ENCODE data around the gene IL32.
"Not testable (repeated sequence)": the region's sequence is repeated elsewhere in the genome, so short reads cannot be mapped to it uniquely, and the experiment has no call there.

The IL32 gene

GRCh38 chr16:3054965-3055733 is 10.3 kb upstream of the IL32 start:
- no peak for DNase-seq (ENCODE audit: low read depth, low spot score)
- no peak overlapping the region for H3K4me3 ChIP-seq (ENCODE audit: low read depth, low read length)
- ChIA-PET POLR2A (no interaction called here), CTCF (no interaction called here)
- no peak for TF ChIP-seq CTCF (IDR thresholded peaks at IDR 0.05; ENCODE audit: insufficient read depth, low read length, missing control alignments)

DNA sequence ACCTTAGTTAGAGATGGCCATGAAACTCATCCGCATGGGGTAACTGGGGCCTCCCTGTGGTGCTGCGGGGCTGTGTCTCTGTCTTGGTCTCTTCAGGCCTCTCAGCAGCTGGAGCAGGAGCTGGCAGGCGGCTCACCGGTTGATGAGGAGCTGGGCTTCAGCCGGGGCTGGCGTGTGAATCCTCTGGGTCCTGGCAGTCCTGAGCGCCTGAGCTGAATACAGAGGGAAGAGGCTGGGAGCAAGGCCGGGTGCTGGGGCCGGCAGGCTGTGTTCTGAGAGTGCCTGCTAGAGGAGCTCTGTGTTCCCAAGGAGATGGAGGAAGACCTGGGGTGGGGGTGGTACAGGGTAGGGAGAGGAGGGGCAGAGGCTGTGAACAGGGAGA is 9.7 kb upstream of the IL32 start:
- CTCF ChIA-PET; POLR2A ChIA-PET; DNase-seq (ENCODE audit: low read depth, low spot score); H3K4me3 ChIP-seq (ENCODE audit: low read depth, low read length): not testable (repeated sequence)

DNA sequence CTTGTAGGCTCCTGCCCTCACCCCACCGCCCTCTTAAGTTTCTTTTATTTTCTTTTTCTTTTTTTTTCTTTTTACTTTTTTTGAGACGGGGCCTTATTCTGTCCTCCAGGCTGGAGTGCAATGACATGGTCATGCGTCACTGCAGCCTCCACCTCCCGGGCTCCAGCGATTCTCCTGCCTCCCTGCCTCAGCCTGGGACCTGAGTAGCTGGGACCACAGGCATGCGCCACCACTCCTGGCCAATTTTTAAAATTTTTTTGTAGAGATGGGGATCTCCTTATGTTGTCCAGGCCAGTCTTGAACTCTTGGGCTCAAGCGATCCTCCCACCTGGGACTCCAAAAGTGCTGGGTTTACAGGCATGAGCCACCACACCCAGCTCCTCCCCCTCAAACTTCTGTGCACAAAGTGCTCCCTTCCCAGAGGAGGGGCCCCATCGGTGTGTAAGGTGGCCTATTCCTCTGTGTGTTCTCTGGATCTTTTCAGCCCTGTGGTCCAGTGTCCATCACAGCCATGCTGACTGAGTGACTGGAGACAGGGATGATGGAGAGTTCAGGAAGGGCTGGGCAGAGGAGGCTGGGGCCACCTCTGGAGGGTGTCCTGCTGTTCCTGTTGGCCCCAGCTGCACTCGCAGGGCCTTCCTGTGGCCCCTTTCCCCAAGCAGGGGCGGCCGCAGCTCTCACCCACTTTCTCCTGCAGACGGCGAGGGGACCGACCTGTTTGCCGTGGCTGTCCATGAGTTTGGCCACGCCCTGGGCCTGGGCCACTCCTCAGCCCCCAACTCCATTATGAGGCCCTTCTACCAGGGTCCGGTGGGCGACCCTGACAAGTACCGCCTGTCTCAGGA is 8.9 kb upstream of the IL32 start:
- H3K4me3 ChIP-seq (ENCODE audit: low read depth, low read length) = no peak overlapping the region
- ChIA-PET CTCF (interaction anchor here (0.6 to 5.0 kb wide), 4 partner anchors 14 to 251 kb away, joined by 3 to 88 read pairs (median 12); no protein-coding TSS in a partner anchor), POLR2A (no interaction called here)
- DNase-seq (ENCODE audit: low read depth, low spot score) = no peak
- TF ChIP-seq CTCF (IDR thresholded peaks at IDR 0.05; ENCODE audit: insufficient read depth, low read length, missing control alignments) = no peak

DNA sequence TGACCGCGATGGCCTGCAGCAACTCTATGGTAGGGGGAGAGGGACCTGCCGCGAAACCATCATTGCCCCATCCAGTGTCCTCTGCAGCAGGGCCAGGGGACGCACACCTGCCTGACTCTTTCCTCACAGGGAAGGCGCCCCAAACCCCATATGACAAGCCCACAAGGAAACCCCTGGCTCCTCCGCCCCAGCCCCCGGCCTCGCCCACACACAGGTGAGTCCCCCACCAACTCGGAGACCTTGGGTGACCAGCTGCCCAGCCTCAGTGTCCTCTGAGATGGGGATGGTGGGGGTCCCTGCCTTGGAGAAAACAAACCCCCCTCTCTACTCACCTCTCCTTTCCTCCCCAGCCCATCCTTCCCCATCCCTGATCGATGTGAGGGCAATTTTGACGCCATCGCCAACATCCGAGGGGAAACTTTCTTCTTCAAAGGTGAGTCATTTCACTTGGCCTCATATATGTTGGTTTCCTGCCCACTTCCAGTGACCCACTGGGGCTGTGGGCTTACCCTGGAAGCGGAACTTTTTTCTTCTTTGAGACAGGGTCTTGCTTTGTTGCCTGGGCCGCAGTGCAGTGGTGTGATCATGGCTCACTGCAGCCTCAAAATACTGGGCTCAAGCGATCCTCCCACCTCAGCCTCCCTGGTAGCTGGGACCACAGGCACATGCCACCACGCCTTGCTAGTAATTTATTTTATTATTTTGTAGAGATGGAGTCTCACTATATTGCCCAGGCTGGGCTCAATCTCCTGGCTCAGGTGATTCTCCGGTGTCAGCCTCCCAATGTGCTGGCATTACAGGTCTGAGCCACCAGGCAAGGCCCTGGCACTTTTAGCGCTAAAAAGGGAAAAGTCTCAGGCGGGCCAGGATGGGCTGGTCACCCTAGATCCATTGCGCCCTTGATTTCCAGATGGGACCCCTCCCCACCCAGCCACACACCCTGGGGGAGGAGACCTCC is 8.0 kb upstream of the IL32 start:
- CTCF ChIA-PET = interaction anchor here (1.0 to 5.0 kb wide), 13 partner anchors 9 to 111 kb away, joined by 3 to 88 read pairs (median 9); no protein-coding TSS in a partner anchor
- TF ChIP-seq CTCF (IDR thresholded peaks at IDR 0.05; ENCODE audit: insufficient read depth, low read length, missing control alignments) = no peak
- POLR2A ChIA-PET = no interaction called here
- no peak for DNase-seq (ENCODE audit: low read depth, low spot score)
- peak overlapping the region; percentile 81 for H3K4me3 ChIP-seq (ENCODE audit: low read depth, low read length)

GRCh38 chr16:3058139-3059030 is 7.1 kb upstream of the IL32 start:
- ChIA-PET CTCF (interaction anchor here (0.7 to 5.0 kb wide), 30 partner anchors 9 to 126 kb away, joined by 3 to 88 read pairs (median 6); partner anchors contain the start of gene ZNF205), POLR2A (interaction anchor here (1.3 to 1.7 kb wide), 2 partner anchors 70 to 77 kb away, joined by 4 to 5 read pairs; partner anchors contain the start of gene ZNF213)
- TF ChIP-seq CTCF (IDR thresholded peaks at IDR 0.05; ENCODE audit: insufficient read depth, low read length, missing control alignments) = no peak
- DNase-seq (ENCODE audit: low read depth, low spot score) = no peak
- H3K4me3 ChIP-seq (ENCODE audit: low read depth, low read length) = peak overlapping the region; percentile 81
